ENCODE results near the gene B4GALT1.

DNA sequence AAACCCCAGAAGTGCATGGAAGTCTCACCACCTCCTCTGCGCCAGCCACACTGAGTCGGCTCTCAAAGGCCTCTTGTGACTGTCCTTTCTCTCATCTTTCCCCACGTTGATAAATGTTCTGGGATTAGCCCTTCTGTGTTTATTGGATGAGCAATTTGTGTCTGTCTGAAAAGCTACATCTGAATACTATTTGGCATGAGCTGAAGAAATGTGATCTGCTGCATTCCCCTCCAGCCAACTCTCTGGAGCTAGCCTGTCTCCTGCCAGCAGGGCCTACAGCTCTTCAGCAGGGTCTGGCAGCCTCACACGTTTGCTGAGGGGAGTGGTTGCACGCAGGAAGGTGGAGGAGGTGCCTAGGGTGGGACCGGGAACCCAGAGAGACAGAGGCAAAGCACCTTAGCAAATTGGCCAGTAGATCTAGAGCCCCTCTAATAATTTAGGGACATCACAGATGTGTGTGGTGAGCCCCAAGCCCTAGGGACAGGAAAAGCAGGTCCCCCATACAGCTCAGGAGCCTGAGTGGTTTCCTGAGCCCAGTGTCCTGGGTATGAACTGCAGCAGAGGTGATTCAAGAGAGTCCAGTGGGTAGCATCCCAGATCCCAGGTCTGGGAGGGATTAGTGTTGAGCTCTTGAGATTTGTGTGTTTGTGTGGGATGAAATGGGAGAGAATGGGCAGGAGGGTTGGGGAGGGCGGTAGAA is 20.5 kb upstream of the B4GALT1 start:
- TF ChIP-seq POLR2A (IDR thresholded peaks at IDR 0.05): no peak
- no peak for TF ChIP-seq EP300 (IDR thresholded peaks at IDR 0.05)
